Spleen (tissue), 11 donors: ENCODE data around the gene FGF2. TPM values are rescaled to one million over a fixed set of nuclear protein-coding genes. Genes with fewer than 3 reads are reported as not detected.

Experiments used
- DNase-seq: peaks from one replicate; pipeline ENCODE4 v3.0.0-alpha.2; 2020
- H3K27ac ChIP-seq, 8 donors: fragments of 200-600 bp; sonication (generic) in 7 of 8; 1 replicate in 4 of 8; 2 replicates in 4 of 8; pipeline versions ENCODE4 v1.5.0 to v1.8.0; 2016 to 2021; ENCODE audit warnings: inconsistent platforms in 4 of 8, mild to moderate bottlenecking in 4 of 8, moderate library complexity in 1 of 8
- H3K27me3 ChIP-seq, 7 donors: fragments of 200-600 bp; sonication (generic) in 6 of 7; replicated peaks in 1 of 7; 1 replicate in 4 of 7; 2 replicates in 3 of 7; pipeline versions ENCODE4 v1.5.0 to v1.8.0; 2016 to 2021; ENCODE audit warnings: inconsistent platforms in 3 of 7, mild to moderate bottlenecking in 1 of 7
- H3K36me3 ChIP-seq, 6 donors: fragments of 200-600 bp; sonication (generic) in 5 of 6; 1 replicate in 4 of 6; 2 replicates in 2 of 6; pipeline versions ENCODE4 v1.5.0 to v1.8.0; 2016 to 2021; ENCODE audit warnings: inconsistent platforms in 2 of 6
- H3K4me1 ChIP-seq, 6 donors: fragments of 200-600 bp; sonication (generic) in 5 of 6; 1 replicate in 3 of 6; 2 replicates in 3 of 6; pipeline versions ENCODE4 v1.5.0 to v1.8.0; 2016 to 2021; ENCODE audit warnings: inconsistent platforms in 3 of 6
- H3K4me3 ChIP-seq, 8 donors: fragments of 200-600 bp; sonication (generic) in 7 of 8; 1 replicate in 4 of 8; 2 replicates in 4 of 8; pipeline versions ENCODE4 v1.5.0 to v1.8.0; 2016 to 2021; ENCODE audit warnings: inconsistent platforms in 4 of 8, mild to moderate bottlenecking in 4 of 8, moderate library complexity in 2 of 8
- H3K9me3 ChIP-seq, 8 donors: fragments of 200-600 bp; sonication (generic) in 7 of 8; 1 replicate in 4 of 8; 2 replicates in 4 of 8; pipeline versions ENCODE4 v1.5.0 to v1.8.0; 2016 to 2021; ENCODE audit warnings: inconsistent platforms in 4 of 8
- CTCF ChIP-seq, 11 experiments: fragments of 200-600 bp in 7 of 11; fragments of 450-650 bp in 4 of 11; sonication (generic) in 4 of 11; IDR thresholded peaks in 8 of 11; conservative IDR thresholded peaks in 3 of 11; 1 replicate in 7 of 11; 2 replicates in 4 of 11; pipeline versions ENCODE4 v1.4.0 to v1.8.0; 2016 to 2021; ENCODE audit warnings: antibody characterized with exemption in 11 of 11, inconsistent platforms in 4 of 11, mild to moderate bottlenecking in 1 of 11
- POLR2A ChIP-seq, 3 donors: fragments of 450-650 bp; IDR thresholded peaks; one replicate each; pipeline ENCODE4 v1.5.1; 2017; ENCODE audit warnings: antibody characterized with exemption in 3 of 3, mild to moderate bottlenecking in 1 of 3
- POLR2AphosphoS5 ChIP-seq, 3 donors: sonication (generic); formaldehyde crosslinking; IDR thresholded peaks; one replicate each; pipeline ENCODE4 v1.5.1; 2017; ENCODE audit warnings: antibody characterized with exemption in 3 of 3
- WGBS, 5 donors: extraction: QIAGEN DNeasy Blood & Tissue Kit in 3 of 5; methylation state at CpG; one replicate each; pipeline versions ENCODE4 v1.1.5 to v1.1.7; 2013 to 2018; 5-methylcytosine and 5-hydroxymethylcytosine counted together
- intact Hi-C: fragments of 100-400 bp; cut with DNase I; formaldehyde crosslinking; loops from one replicate; pipeline ENCODE4 v1.15.0; 2023; ENCODE audit warnings: low total_unique reads
- polyA plus RNA-seq, 3 donors: library from polyadenylated mRNA; stranded (reverse); fragments of 200-250 nt; gene quantifications; one replicate each; pipeline ENCODE4 v1.2.1, GENCODE V29; 2013
- total RNA-seq, 7 donors: library from RNA; depleted of rRNA in 3 of 7; stranded (reverse); fragments of >200 nt in 3 of 7; fragmentation: NEBNext Ultra II Directional in 4 of 7; extraction: Animal tissue kit (Norgen Biotek cat#: 25700) in 4 of 7; gene quantifications; one replicate each; pipeline versions ENCODE4 v1.1.0 to v1.2.1, GENCODE V29; 2016 to 2021
- donor health status: healthy with polysubstance abuse.
- donor health status: DM: no; HTN: no; CAD: no; lungs with moderate emphysema.
- donor health status: DM: no; HTN: no; CAD: no.
- donor health status: Bipolar disorder and iron deficiency.
- donor health status: healthy.
- donor health status: DM: no; HTN: no; CAD: no.
- donor health status: DM: yes; HTN: yes; CAD: no.

Gene FGF2
- total and polyA plus RNA-seq, 10 donors, result 0.48 to 3.1 (median 1.5) TPM

DNA sequence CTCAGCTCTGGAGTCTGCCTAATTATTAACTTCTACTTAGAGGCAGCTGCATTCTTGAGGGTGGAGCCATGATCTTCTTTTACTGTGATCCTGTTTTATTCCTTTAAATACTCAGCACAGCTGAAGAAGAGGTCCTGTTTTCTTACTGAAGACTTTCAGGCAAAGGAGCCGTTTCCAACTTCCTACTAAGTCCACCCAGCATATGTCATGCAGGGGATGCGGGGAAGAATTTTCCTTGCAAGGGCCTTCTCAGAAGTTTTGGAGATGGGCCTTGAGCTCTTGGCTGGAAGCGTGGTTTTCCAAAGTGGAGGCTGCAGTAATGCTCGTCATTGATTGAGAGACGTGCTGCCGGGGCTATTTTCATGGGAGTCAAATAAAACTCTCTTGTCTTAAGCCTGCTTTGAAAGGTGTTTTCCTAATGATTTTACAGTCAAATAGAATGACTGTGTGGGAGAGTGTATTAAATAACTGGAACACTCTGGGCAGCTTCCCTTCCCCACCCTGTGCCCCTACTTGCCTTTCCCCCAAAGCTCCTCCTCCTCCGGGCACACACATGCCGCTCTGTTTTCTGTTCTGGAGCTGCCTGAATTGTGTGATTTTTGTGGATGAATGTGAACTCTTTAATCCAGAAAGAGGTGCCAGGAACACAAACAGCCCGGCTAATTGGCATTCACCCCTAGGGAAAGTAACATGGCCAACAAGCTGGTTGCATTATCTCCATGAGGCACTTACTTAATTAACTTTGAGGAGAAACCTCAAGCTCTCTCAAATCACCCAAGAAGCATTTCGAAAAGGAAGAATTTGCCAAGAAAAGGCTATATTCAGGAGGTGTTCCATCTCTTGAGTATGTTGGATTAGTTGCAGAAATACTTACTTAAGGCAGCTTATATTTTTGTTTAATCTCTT is 28.1 kb downstream of the FGF2 start:
- no peak for DNase-seq
- Histone ChIP-seq H3K36me3 (no peaks in the 10 kb centered on the region), H3K4me3 (no peak overlapping the region), H3K4me1 (no peaks in the 10 kb centered on the region), H3K9me3 (no peaks in the 10 kb centered on the region), H3K27ac (no peak overlapping the region), H3K27me3 (peaks cover 0 to 13% (median 4%) of the 10 kb centered on the region in 7 donors)
- no peak for TF ChIP-seq POLR2A (IDR thresholded peaks at IDR 0.05)
- no peak for TF ChIP-seq CTCF (IDR thresholded peaks at IDR 0.05 in 8 of 11, conservative IDR thresholded peaks at IDR 0.05 in 3 of 11)
- TF ChIP-seq POLR2AphosphoS5 (IDR thresholded peaks at IDR 0.05), result no peak
- 77 to 91% (median 87%) methylated on average over 10 of the region's 10 CpGs for WGBS, 5 donors
- intact Hi-C loops, result no loop called here

DNA sequence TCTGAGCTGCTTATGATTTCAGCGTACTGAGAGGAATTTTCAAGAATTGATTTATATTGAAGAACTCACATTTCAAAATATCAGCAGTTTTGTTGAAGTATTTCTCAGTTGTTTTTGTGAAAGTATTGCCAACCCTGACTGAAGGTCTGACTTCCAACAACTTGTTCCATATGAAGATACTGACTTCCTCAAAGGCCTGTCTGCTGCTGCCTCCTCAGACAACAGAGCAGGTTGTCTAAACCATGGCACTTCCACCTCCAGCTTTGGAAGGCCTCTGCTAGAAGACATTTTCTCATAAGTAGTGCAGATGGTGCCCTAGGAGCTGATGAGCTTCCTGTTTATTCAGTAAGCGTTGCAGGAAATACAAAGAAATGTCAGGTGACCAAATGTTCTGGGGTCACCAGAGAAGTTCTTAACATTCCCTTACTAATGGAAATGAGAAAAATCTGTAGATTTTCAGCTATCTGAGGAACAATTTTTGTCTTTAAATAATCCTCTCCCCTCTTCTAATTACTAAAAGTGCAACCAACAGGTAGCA is 28.8 kb downstream of the FGF2 start:
- Histone ChIP-seq H3K9me3 (no peaks in the 10 kb centered on the region), H3K4me3 (no peak overlapping the region), H3K27ac (no peak overlapping the region), H3K27me3 (peaks cover 0 to 13% (median 4%) of the 10 kb centered on the region in 7 donors), H3K36me3 (no peaks in the 10 kb centered on the region), H3K4me1 (no peaks in the 10 kb centered on the region)
- WGBS, 5 donors, result 48 to 86% (median 78%) methylated on average over 2 of the region's 2 CpGs
- DNase-seq, result no peak
- intact Hi-C loops, result no loop called here
- TF ChIP-seq CTCF (IDR thresholded peaks at IDR 0.05 in 8 of 11, conservative IDR thresholded peaks at IDR 0.05 in 3 of 11), result no peak
- no peak for TF ChIP-seq POLR2A (IDR thresholded peaks at IDR 0.05)
- no peak for TF ChIP-seq POLR2AphosphoS5 (IDR thresholded peaks at IDR 0.05)

GRCh38 chr4:122857160-122857559 is 30.5 kb downstream of the FGF2 start:
- H3K36me3 ChIP-seq, result no peaks in the 10 kb centered on the region
- TF ChIP-seq CTCF (IDR thresholded peaks at IDR 0.05 in 8 of 11, conservative IDR thresholded peaks at IDR 0.05 in 3 of 11) (no peak), POLR2AphosphoS5 (IDR thresholded peaks at IDR 0.05) (no peak), POLR2A (IDR thresholded peaks at IDR 0.05) (no peak)
- no peaks in the 10 kb centered on the region for H3K9me3 ChIP-seq
- intact Hi-C loops, result no loop called here
- peaks cover 0 to 6% (median 4%) of the 10 kb centered on the region in 7 donors for H3K27me3 ChIP-seq
- H3K4me1 ChIP-seq, result no peaks in the 10 kb centered on the region
- H3K4me3 ChIP-seq, result no peak overlapping the region
- no peak overlapping the region for H3K27ac ChIP-seq
- no peak for DNase-seq
- WGBS, 5 donors, result 90 to 96% (median 91%) methylated on average over 2 of the region's 2 CpGs

GRCh38 chr4:122858705-122859104 is 32.1 kb downstream of the FGF2 start:
- Histone ChIP-seq H3K27me3 (peaks cover 0 to 4% (median 0%) of the 10 kb centered on the region in 7 donors), H3K36me3 (no peaks in the 10 kb centered on the region), H3K4me1 (no peaks in the 10 kb centered on the region), H3K27ac (no peak overlapping the region), H3K9me3 (no peaks in the 10 kb centered on the region), H3K4me3 (no peak overlapping the region)
- DNase-seq, result no peak
- TF ChIP-seq CTCF (IDR thresholded peaks at IDR 0.05 in 8 of 11, conservative IDR thresholded peaks at IDR 0.05 in 3 of 11) (no peak), POLR2A (IDR thresholded peaks at IDR 0.05) (no peak)
- WGBS, 5 donors, result 80 to 88% (median 85%) methylated on average over 2 of the region's 2 CpGs
- intact Hi-C loops, result no loop called here
